Caco-2 (cell line): ENCODE data around the gene KRTAP4-2. TPM values are rescaled to one million over a fixed set of nuclear protein-coding genes. Genes with fewer than 3 reads are reported as not detected.

Source experiments
- BruUV-seq: library from RNA; stranded (reverse); fragments of 400-500 nt; replicated peaks from 2 replicates; lab custom pipeline; 2021; lab: Mats Ljungman, UMichigan
- CTCF ChIA-PET: fragments of 300-600 bp; sonication (Branson Sonifier 250); formaldehyde crosslinking; loops from one replicate; lab custom pipeline; 2022; ENCODE audit warnings: antibody characterized with exemption; lab: Charles Lee
- POLR2A ChIA-PET: fragments of 300-600 bp; sonication (Branson Sonifier 250); formaldehyde crosslinking; loops from one replicate; lab custom pipeline; 2022; ENCODE audit warnings: antibody characterized with exemption; lab: Charles Lee
- DNase-seq, 2 experiments: peaks; one replicate each; pipeline versions ENCODE4 v3.0.0 to v3.0.0-alpha.2; 2020 to 2022
- H3K27me3 ChIP-seq: replicated peaks from 2 replicates; pipeline ENCODE4 v1.6.0; 2011; ENCODE audit warnings: low read length; ENCODE audit not compliant: control insufficient read depth, insufficient read depth
- H3K36me3 ChIP-seq: 2 replicates; pipeline ENCODE4 v1.5.1; 2011; ENCODE audit warnings: low read length; ENCODE audit not compliant: control insufficient read depth, insufficient read depth
- H3K4me1 ChIP-seq: fragments of 250-450 bp; sonication (Bioruptor Pico); 2 replicates; pipeline ENCODE4 v1.5.1; 2020; ENCODE audit warnings: mild to moderate bottlenecking
- H3K4me3 ChIP-seq: 2 replicates; pipeline ENCODE4 v1.5.1; 2011; ENCODE audit warnings: low read depth, mild to moderate bottlenecking, control low read depth, low read length
- H3K9me3 ChIP-seq: fragments of 250-450 bp; sonication (Bioruptor Pico); 2 replicates; pipeline ENCODE4 v1.5.1; 2020; ENCODE audit warnings: mild to moderate bottlenecking, moderate library complexity
- H3K27ac Mint-ChIP-seq: one replicate; pipeline ENCODE4 v1.8.0; 2022; ENCODE audit warnings: mixed read lengths; ENCODE audit not compliant: unreplicated experiment
- H3K27me3 Mint-ChIP-seq: one replicate; pipeline ENCODE4 v1.8.0; 2022; ENCODE audit warnings: mixed read lengths; ENCODE audit not compliant: insufficient read depth, unreplicated experiment
- H3K36me3 Mint-ChIP-seq: one replicate; pipeline ENCODE4 v1.8.0; 2022; ENCODE audit warnings: mild to moderate bottlenecking, mixed read lengths; ENCODE audit not compliant: insufficient read depth, unreplicated experiment
- H3K4me1 Mint-ChIP-seq: one replicate; pipeline ENCODE4 v1.8.0; 2022; ENCODE audit warnings: low read depth, mixed read lengths; ENCODE audit not compliant: unreplicated experiment
- H3K4me3 Mint-ChIP-seq: one replicate; pipeline ENCODE4 v1.8.0; 2022; ENCODE audit warnings: mild to moderate bottlenecking, moderate library complexity, mixed read lengths; ENCODE audit not compliant: unreplicated experiment
- H3K9me3 Mint-ChIP-seq: one replicate; pipeline ENCODE4 v1.8.0; 2022; ENCODE audit warnings: mixed read lengths; ENCODE audit not compliant: unreplicated experiment
- intact Hi-C: fragments of 100-400 bp; cut with micrococcal nuclease; formaldehyde crosslinking; loops from one replicate; pipeline ENCODE4 v1.10.0; 2022; ENCODE audit not compliant: unreplicated experiment
- total RNA-seq: library from RNA; stranded (reverse); gene quantifications from 2 replicates; pipeline ENCODE4 v1.2.3, GENCODE V29; 2022
- TF ChIP-seq, protein P1 (sequence below), 2 experiments: fragments of 200-600 bp in 1 of 2; IDR thresholded peaks; 1 replicate in 1 of 2; 2 replicates in 1 of 2; pipeline versions ENCODE4 v1.5.1 to v1.8.0; 2011 to 2022; ENCODE audit warnings: antibody characterized with exemption in 1 of 2, control low read depth in 1 of 2, inconsistent platforms in 1 of 2, low read depth in 1 of 2, low read length in 1 of 2, mild to moderate bottlenecking in 1 of 2, moderate library complexity in 1 of 2; ENCODE audit not compliant: insufficient read depth in 1 of 2, severe bottlenecking in 1 of 2, unreplicated experiment in 1 of 2

The KRTAP4-2 gene
- total RNA-seq, 1 experiment from 2014 or later = not detected

DNA sequence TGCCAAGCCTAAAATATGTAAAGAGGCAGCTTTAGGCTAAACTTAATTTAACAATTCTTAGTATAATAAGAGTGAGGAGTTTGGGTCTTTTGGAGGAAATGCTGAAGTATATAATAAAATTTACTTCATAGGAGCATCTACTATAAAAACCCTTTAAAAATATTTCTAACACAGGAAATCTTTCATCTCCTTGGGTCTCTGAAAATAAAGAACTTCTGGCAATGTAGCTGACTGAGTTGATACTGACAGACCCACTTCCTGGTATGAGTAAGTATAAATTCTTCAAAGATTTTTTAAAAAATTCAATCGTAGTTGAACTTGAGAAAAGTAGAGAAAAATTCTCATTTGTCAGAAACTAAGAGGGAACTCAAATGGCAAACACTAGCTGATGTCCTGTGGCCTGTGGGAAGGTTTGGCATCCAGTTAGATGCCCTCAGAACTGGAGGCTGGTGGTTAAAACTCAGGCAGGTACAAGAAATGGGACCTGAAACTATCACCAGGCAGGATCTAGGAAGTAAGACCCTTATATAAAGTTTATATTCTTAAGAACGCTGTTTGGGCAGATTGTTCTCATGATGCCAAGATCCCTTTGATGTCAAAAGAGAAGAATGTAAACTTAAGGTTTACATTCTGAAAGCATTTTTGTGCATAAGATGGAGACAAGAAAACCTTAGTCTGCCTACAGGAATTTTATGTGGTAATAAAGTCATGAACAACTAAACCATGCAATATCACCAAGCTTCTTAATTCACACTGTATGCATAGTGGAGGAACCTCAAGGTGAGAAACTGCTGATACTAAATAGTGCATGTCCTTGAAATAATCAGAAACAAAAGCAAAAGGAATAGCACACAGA, 43.9 kb downstream of the KRTAP4-2 start:
- Mint-ChIP-seq H3K4me1 (no peaks in the 10 kb centered on the region), H3K36me3 (no peaks in the 10 kb centered on the region), H3K9me3 (peaks cover 46% of the 10 kb centered on the region), H3K4me3 (no peak overlapping the region), H3K27me3 (no peaks in the 10 kb centered on the region), H3K27ac (no peak overlapping the region)
- H3K4me1 ChIP-seq = no peaks in the 10 kb centered on the region
- intact Hi-C loops = no loop called here
- no TSS peak for BruUV-seq
- CTCF ChIA-PET = interaction anchor here (0.6 kb wide), 1 partner anchor 1313 kb away, joined by 3 read pairs; no protein-coding TSS in a partner anchor
- no peak overlapping the region for H3K4me3 ChIP-seq
- POLR2A ChIA-PET = no interaction called here
- no peaks in the 10 kb centered on the region for H3K36me3 ChIP-seq
- TF ChIP-seq, protein P1, sequence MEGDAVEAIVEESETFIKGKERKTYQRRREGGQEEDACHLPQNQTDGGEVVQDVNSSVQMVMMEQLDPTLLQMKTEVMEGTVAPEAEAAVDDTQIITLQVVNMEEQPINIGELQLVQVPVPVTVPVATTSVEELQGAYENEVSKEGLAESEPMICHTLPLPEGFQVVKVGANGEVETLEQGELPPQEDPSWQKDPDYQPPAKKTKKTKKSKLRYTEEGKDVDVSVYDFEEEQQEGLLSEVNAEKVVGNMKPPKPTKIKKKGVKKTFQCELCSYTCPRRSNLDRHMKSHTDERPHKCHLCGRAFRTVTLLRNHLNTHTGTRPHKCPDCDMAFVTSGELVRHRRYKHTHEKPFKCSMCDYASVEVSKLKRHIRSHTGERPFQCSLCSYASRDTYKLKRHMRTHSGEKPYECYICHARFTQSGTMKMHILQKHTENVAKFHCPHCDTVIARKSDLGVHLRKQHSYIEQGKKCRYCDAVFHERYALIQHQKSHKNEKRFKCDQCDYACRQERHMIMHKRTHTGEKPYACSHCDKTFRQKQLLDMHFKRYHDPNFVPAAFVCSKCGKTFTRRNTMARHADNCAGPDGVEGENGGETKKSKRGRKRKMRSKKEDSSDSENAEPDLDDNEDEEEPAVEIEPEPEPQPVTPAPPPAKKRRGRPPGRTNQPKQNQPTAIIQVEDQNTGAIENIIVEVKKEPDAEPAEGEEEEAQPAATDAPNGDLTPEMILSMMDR (IDR thresholded peaks at IDR 0.05; ENCODE audit: insufficient read depth in 1 of 2, low read depth in 1 of 2, low read length in 1 of 2, severe bottlenecking in 1 of 2, unreplicated experiment in 1 of 2) = no peak
- no peaks in the 10 kb centered on the region for H3K9me3 ChIP-seq
- no peaks in the 10 kb centered on the region for H3K27me3 ChIP-seq
- no peak for DNase-seq

DNA sequence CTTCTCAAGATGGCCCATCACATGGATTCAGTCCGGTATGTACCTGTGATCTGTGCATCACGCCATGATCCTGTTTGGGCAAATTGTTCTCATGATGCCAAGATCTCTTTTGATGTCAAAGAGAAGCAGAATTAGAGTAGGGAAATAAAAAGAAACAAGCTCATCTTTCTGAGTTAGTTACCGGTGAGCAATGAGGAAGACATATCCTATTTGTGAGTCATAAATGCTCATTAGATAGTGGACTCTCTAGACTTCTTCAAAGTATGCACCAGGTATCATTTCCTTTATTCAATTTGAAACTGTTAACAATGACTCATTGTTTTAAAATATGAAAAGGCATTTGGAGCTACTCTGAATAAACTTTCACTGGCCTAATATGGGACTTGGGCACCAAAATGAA, 46.0 kb downstream of the KRTAP4-2 start:
- Histone ChIP-seq H3K4me3 (no peak overlapping the region), H3K9me3 (no peaks in the 10 kb centered on the region), H3K4me1 (no peaks in the 10 kb centered on the region), H3K36me3 (no peaks in the 10 kb centered on the region), H3K27me3 (no peaks in the 10 kb centered on the region)
- H3K36me3 Mint-ChIP-seq = no peaks in the 10 kb centered on the region
- no peaks in the 10 kb centered on the region for H3K27me3 Mint-ChIP-seq
- TF ChIP-seq, protein P1 (IDR thresholded peaks at IDR 0.05; ENCODE audit: insufficient read depth in 1 of 2, low read depth in 1 of 2, low read length in 1 of 2, severe bottlenecking in 1 of 2, unreplicated experiment in 1 of 2) = no peak
- no peaks in the 10 kb centered on the region for H3K4me1 Mint-ChIP-seq
- DNase-seq = no peak
- H3K27ac Mint-ChIP-seq = no peak overlapping the region
- ChIA-PET CTCF (no interaction called here), POLR2A (no interaction called here)
- intact Hi-C loops = no loop called here
- peaks cover 24% of the 10 kb centered on the region for H3K9me3 Mint-ChIP-seq
- no peak overlapping the region for H3K4me3 Mint-ChIP-seq
- BruUV-seq = no TSS peak

Other genes starting within 250 kb of the KRTAP4-2 start
- 43.6 and 47.1 TPM in 2 replicates for gene KRT23, start 240.6 kb downstream of the KRTAP4-2 start, total RNA-seq
- not detected in 2 replicates for gene KRT39, start 211.3 kb downstream of the KRTAP4-2 start, total RNA-seq
- not detected in 2 replicates for gene KRT40, start 193.9 kb downstream of the KRTAP4-2 start, total RNA-seq
- not detected in 2 replicates for gene KRTAP3-3, start 184.1 kb downstream of the KRTAP4-2 start, total RNA-seq
- gene KRTAP3-2, start 178.3 kb downstream of the KRTAP4-2 start, total RNA-seq = not detected in 2 replicates
- 7.4 and 7.9 TPM in 2 replicates for gene KRTAP3-1, start 169.1 kb downstream of the KRTAP4-2 start, total RNA-seq
- not detected in 2 replicates for gene KRTAP1-5, start 151.0 kb downstream of the KRTAP4-2 start, total RNA-seq
- gene KRTAP1-4, start 148.0 kb downstream of the KRTAP4-2 start, total RNA-seq = not detected in 2 replicates
- not detected in 2 replicates for gene KRTAP1-3, start 143.3 kb downstream of the KRTAP4-2 start, total RNA-seq
- gene KRTAP1-1, start 136.8 kb downstream of the KRTAP4-2 start, total RNA-seq = not detected in 2 replicates
- gene KRTAP2-1, start 130.9 kb downstream of the KRTAP4-2 start, total RNA-seq = not detected in 2 replicates
- gene KRTAP2-2, start 123.0 kb downstream of the KRTAP4-2 start, total RNA-seq = not detected in 2 replicates
- gene KRTAP2-3, start 118.1 kb downstream of the KRTAP4-2 start, total RNA-seq = 3.7 and 4.9 TPM in 2 replicates
- not detected in 2 replicates for gene KRTAP2-4, start 112.3 kb downstream of the KRTAP4-2 start, total RNA-seq
- gene KRTAP4-7, start 94.1 kb downstream of the KRTAP4-2 start, total RNA-seq = not detected in 2 replicates
- gene KRTAP4-8, start 80.1 kb downstream of the KRTAP4-2 start, total RNA-seq = not detected in 2 replicates
- not detected in 2 replicates for gene KRTAP4-16, start 76.0 kb downstream of the KRTAP4-2 start, total RNA-seq
- not detected in 2 replicates for gene KRTAP4-9, start 72.8 kb downstream of the KRTAP4-2 start, total RNA-seq
- not detected in 2 replicates for gene KRTAP4-11, start 59.8 kb downstream of the KRTAP4-2 start, total RNA-seq
- gene KRTAP4-12, start 54.0 kb downstream of the KRTAP4-2 start, total RNA-seq = not detected in 2 replicates
- gene KRTAP4-6, start 37.7 kb downstream of the KRTAP4-2 start, total RNA-seq = not detected in 2 replicates
- not detected in 2 replicates for gene KRTAP4-5, start 28.4 kb downstream of the KRTAP4-2 start, total RNA-seq
- not detected in 2 replicates for gene KRTAP4-4, start 17.5 kb downstream of the KRTAP4-2 start, total RNA-seq
- not detected in 2 replicates for gene KRTAP4-3, start 10.0 kb downstream of the KRTAP4-2 start, total RNA-seq
- 0.49 TPM in 1 of 2 replicates, not detected in the other for gene KRTAP4-1, start 6.7 kb upstream of the KRTAP4-2 start, total RNA-seq
- not detected in 2 replicates for gene KRTAP9-1, start 11.7 kb upstream of the KRTAP4-2 start, total RNA-seq
- gene KRTAP9-2, start 48.4 kb upstream of the KRTAP4-2 start, total RNA-seq = not detected in 2 replicates
- gene KRTAP9-3, start 54.2 kb upstream of the KRTAP4-2 start, total RNA-seq = not detected in 2 replicates
- not detected in 2 replicates for gene KRTAP9-8, start 59.8 kb upstream of the KRTAP4-2 start, total RNA-seq
- gene KRTAP9-4, start 71.5 kb upstream of the KRTAP4-2 start, total RNA-seq = not detected in 2 replicates
- gene KRTAP9-9, start 77.2 kb upstream of the KRTAP4-2 start, total RNA-seq = not detected in 2 replicates
- gene KRTAP9-6, start 87.2 kb upstream of the KRTAP4-2 start, total RNA-seq = not detected in 2 replicates
- not detected in 2 replicates for gene KRTAP9-7, start 97.5 kb upstream of the KRTAP4-2 start, total RNA-seq
- gene KRTAP29-1, start 124.6 kb upstream of the KRTAP4-2 start, total RNA-seq = not detected in 2 replicates
- gene KRTAP16-1, start 131.1 kb upstream of the KRTAP4-2 start, total RNA-seq = not detected in 2 replicates
- gene KRTAP17-1, start 137.5 kb upstream of the KRTAP4-2 start, total RNA-seq = not detected in 2 replicates
- gene KRT33A, start 172.6 kb upstream of the KRTAP4-2 start, total RNA-seq = not detected in 2 replicates
- not detected in 2 replicates for gene KRT33B, start 191.6 kb upstream of the KRTAP4-2 start, total RNA-seq
- not detected in 2 replicates for gene KRT34, start 204.1 kb upstream of the KRTAP4-2 start, total RNA-seq
- not detected in 2 replicates for gene KRT31, start 219.4 kb upstream of the KRTAP4-2 start, total RNA-seq
- gene KRT37, start 246.4 kb upstream of the KRTAP4-2 start, total RNA-seq = not detected in 2 replicates